Esophagus muscularis mucosa (tissue), 4 donors: ENCODE measurements around the gene ATP1B1. TPM values are rescaled to one million over a fixed set of nuclear protein-coding genes. Genes with fewer than 3 reads are reported as not detected.

Experiments used
- DNase-seq: peaks from one replicate; pipeline ENCODE4 v3.0.0-alpha.2; 2017; ENCODE audit errors: extremely low spot score
- H3K27ac ChIP-seq, 4 donors: fragments of 200-600 bp; sonication (generic); replicated peaks in 1 of 4; 1 replicate in 3 of 4; 2 replicates in 1 of 4; pipeline ENCODE4 v1.5.1; 2016 to 2019; ENCODE audit warnings: mild to moderate bottlenecking in 1 of 4
- H3K27me3 ChIP-seq, 4 donors: fragments of 200-600 bp; sonication (generic); one replicate each; pipeline versions ENCODE4 v1.5.1 to v1.6.0; 2016 to 2019
- H3K36me3 ChIP-seq, 4 donors: fragments of 200-600 bp; sonication (generic); one replicate each; pipeline ENCODE4 v1.5.1; 2016 to 2019
- H3K4me1 ChIP-seq, 4 donors: fragments of 200-600 bp; sonication (generic); one replicate each; pipeline ENCODE4 v1.5.1; 2016 to 2019
- H3K4me3 ChIP-seq, 4 donors: fragments of 200-600 bp; sonication (generic); 1 replicate in 2 of 4; 2 replicates in 2 of 4; pipeline ENCODE4 v1.5.1; 2016 to 2019; ENCODE audit warnings: mild to moderate bottlenecking in 4 of 4, moderate library complexity in 1 of 4
- H3K9me3 ChIP-seq, 4 donors: fragments of 200-600 bp; sonication (generic); 1 replicate in 3 of 4; 2 replicates in 1 of 4; pipeline ENCODE4 v1.5.1; 2016 to 2019
- EP300 ChIP-seq: sonication (generic); formaldehyde crosslinking; IDR thresholded peaks from one replicate; pipeline ENCODE4 v1.6.1; 2017; ENCODE audit warnings: antibody characterized with exemption
- POLR2A ChIP-seq: fragments of 450-650 bp; IDR thresholded peaks from one replicate; pipeline ENCODE4 v1.6.1; 2017; ENCODE audit warnings: antibody characterized with exemption, moderate library complexity, mild to moderate bottlenecking, low read depth
- POLR2AphosphoS5 ChIP-seq, 2 donors: sonication (generic); formaldehyde crosslinking; IDR thresholded peaks; one replicate each; pipeline ENCODE4 v1.6.1; 2017; ENCODE audit warnings: antibody characterized with exemption in 2 of 2
- WGBS: methylation state at CpG from one replicate; pipeline ENCODE4 v1.1.5; 2018; 5-methylcytosine and 5-hydroxymethylcytosine counted together
- intact Hi-C: fragments of 100-400 bp; cut with DNase I; formaldehyde crosslinking; loops from one replicate; pipeline ENCODE4 v1.15.1; 2023
- total RNA-seq, 4 donors: library from RNA; depleted of rRNA; stranded (reverse); fragments of >200 nt; gene quantifications; one replicate each; pipeline versions ENCODE4 v1.1.0 to v1.2.1, GENCODE V29; 2016
- TF ChIP-seq, protein P1 (sequence below), 3 experiments: fragments of 200-600 bp in 2 of 3; fragments of 450-650 bp in 1 of 3; sonication (generic) in 2 of 3; IDR thresholded peaks; one replicate each; pipeline ENCODE4 v1.5.1; 2017 to 2019; ENCODE audit warnings: antibody characterized with exemption in 3 of 3, mild to moderate bottlenecking in 2 of 3, moderate library complexity in 1 of 3

ATP1B1 gene
- total RNA-seq, 4 donors from 2014 or later, result 69.4 to 88.6 (median 78.3) TPM

DNA sequence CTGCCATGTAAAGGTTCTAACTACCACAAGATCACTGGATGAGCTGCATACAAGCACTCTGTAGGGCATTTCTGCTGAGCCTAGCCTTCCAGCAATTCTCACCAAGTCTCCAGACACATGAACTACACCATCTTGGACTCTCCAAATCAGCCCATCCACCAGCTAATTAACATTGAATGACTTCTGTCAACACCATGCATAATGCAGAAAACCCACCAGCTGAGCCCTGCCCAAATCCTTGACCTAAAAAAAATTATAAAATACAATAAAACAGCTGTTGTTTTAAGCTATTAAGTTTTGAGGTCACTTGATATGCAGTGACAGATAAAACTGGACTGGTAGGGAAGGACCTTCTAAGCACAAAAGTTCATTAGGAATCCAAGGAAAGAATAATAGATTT, 44.3 kb upstream of the ATP1B1 start:
- no peaks in the 10 kb centered on the region for H3K36me3 ChIP-seq
- peaks cover 0 to 6% (median 0%) of the 10 kb centered on the region in 4 donors for H3K4me1 ChIP-seq
- intact Hi-C loops, result no loop called here
- no peaks in the 10 kb centered on the region for H3K27me3 ChIP-seq
- H3K9me3 ChIP-seq, result peaks cover 0 to 14% (median 2%) of the 10 kb centered on the region in 4 donors
- H3K27ac ChIP-seq, result no peak overlapping the region
- no peak overlapping the region for H3K4me3 ChIP-seq
- TF ChIP-seq EP300, result no peak
- TF ChIP-seq POLR2AphosphoS5 (IDR thresholded peaks at IDR 0.05), result no peak
- TF ChIP-seq, protein P1, sequence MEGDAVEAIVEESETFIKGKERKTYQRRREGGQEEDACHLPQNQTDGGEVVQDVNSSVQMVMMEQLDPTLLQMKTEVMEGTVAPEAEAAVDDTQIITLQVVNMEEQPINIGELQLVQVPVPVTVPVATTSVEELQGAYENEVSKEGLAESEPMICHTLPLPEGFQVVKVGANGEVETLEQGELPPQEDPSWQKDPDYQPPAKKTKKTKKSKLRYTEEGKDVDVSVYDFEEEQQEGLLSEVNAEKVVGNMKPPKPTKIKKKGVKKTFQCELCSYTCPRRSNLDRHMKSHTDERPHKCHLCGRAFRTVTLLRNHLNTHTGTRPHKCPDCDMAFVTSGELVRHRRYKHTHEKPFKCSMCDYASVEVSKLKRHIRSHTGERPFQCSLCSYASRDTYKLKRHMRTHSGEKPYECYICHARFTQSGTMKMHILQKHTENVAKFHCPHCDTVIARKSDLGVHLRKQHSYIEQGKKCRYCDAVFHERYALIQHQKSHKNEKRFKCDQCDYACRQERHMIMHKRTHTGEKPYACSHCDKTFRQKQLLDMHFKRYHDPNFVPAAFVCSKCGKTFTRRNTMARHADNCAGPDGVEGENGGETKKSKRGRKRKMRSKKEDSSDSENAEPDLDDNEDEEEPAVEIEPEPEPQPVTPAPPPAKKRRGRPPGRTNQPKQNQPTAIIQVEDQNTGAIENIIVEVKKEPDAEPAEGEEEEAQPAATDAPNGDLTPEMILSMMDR (IDR thresholded peaks at IDR 0.05), result no peak
- no peak for TF ChIP-seq POLR2A
- DNase-seq, result peak; percentile 39

DNA sequence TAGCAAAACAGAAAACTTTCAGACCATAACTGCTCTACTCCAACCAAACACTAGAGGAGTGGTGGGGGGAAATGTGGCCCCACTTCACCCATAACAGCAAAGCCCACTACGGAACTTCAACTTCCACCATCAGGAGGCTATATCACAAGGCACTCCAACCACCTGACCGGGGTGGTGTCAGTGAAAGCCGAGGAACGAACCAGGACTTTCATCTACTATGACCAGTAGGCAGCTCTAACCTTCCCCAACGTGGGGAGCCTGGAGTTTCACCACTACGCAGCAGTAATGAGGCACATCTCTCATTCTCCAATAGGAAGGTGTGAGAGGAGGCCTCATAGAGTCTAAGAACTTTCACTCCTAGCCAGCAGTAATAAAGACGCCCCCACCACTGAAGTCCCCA, 42.4 kb upstream of the ATP1B1 start:
- no peaks in the 10 kb centered on the region for H3K27me3 ChIP-seq
- H3K27ac ChIP-seq, result no peak overlapping the region
- H3K36me3 ChIP-seq, result no peaks in the 10 kb centered on the region
- TF ChIP-seq POLR2A (no peak), EP300 (no peak), POLR2AphosphoS5 (IDR thresholded peaks at IDR 0.05) (no peak)
- TF ChIP-seq, protein P1 (IDR thresholded peaks at IDR 0.05), result no peak
- H3K4me3 ChIP-seq, result no peak overlapping the region
- WGBS, result 86% methylated on average over 7 of the region's 7 CpGs
- peaks cover 0 to 6% (median 0%) of the 10 kb centered on the region in 4 donors for H3K4me1 ChIP-seq
- intact Hi-C loops, result no loop called here
- H3K9me3 ChIP-seq, result peaks cover 0 to 16% (median 3%) of the 10 kb centered on the region in 4 donors
- DNase-seq, result peak; percentile 55

DNA sequence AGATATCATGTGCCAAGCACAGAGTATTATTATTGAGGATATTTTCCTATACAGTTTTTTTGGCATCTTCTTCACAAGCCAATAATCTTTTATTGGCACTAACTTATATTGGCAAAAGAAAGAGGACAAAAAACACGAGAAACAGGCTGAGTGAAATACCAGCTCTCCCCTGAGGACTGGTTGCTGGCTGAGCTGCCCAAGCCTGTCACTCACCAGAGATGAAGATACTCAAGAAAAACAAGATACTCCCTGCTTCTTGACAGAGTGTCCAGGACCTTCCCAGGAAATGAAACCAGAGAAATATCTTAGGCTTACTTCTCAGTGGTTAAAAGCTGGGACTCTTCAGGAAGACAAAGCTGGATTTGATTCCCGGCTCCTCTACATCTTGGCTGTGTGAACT, 35.9 kb upstream of the ATP1B1 start:
- 62% methylated on average over 2 of the region's 2 CpGs for WGBS
- Histone ChIP-seq H3K4me3 (no peak overlapping the region), H3K27me3 (no peaks in the 10 kb centered on the region), H3K27ac (no peak overlapping the region), H3K36me3 (no peaks in the 10 kb centered on the region), H3K9me3 (peaks cover 0 to 9% (median 3%) of the 10 kb centered on the region in 4 donors), H3K4me1 (no peaks in the 10 kb centered on the region)
- TF ChIP-seq POLR2A, result no peak
- TF ChIP-seq POLR2AphosphoS5 (IDR thresholded peaks at IDR 0.05), result no peak
- TF ChIP-seq EP300, result no peak
- TF ChIP-seq, protein P1 (IDR thresholded peaks at IDR 0.05), result no peak
- intact Hi-C loops, result no loop called here
- peak; percentile 29 for DNase-seq

DNA sequence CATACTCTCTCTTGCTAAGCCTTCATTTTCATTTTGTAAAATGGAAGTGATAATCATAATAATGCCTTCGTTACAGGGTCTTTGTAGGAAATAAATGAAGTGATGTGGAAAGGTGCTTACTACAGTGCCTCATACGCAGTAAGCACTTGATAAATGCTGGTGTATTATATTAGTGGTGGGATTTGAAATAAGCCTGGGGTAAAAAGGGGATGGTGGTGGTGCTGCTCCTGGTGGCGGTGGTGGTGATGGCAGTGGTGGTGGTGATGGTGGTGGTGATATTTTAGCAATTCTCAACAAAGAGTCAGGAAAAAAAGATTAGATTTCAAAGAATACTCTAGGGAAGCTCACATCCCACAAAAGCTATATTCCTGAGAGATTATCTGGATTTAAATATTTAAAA, 35.5 kb upstream of the ATP1B1 start:
- DNase-seq, result no peak
- TF ChIP-seq POLR2A, result no peak
- intact Hi-C loops, result no loop called here
- Histone ChIP-seq H3K27me3 (no peaks in the 10 kb centered on the region), H3K9me3 (peaks cover 0 to 9% (median 3%) of the 10 kb centered on the region in 4 donors), H3K4me3 (no peak overlapping the region), H3K4me1 (no peaks in the 10 kb centered on the region), H3K36me3 (no peaks in the 10 kb centered on the region), H3K27ac (no peak overlapping the region)
- WGBS, result 85% methylated on average over 3 of the region's 3 CpGs

DNA sequence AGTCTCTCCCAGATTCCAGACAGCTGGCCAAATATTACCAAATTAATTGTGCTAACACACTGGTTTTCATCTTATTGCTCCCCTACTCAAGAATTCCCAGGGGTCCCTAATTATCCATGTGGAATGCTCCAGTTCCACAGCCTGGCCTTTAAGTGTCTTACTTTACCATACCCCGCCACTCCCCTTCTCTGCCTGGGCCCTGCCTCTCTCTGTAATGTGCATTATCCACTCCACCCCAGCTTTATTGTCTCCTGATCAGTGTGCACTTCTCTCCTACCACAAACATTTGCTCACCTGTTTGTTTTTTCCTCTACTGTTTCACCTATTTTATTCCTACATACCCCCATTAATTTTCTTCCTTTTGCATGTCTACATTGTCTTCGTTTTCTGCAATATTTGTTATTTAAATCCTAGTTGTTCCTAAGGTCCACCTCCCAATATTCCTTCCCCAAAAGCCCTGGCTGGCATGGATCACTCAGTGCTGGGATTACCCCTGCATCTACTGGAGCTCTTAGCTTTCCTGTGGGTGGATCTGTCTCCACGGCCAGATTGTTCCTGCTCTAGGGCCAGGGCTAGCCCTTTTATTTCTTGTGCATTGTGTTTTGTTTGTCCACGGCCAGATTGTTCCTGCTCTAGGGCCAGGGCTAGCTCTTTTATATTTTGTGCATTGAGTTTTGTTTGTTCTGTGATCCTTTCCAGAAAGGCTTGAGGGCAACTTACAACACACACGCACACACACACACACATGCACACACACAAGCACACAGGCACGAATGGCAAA, 33.4 kb upstream of the ATP1B1 start:
- intact Hi-C loops, result no loop called here
- H3K4me3 ChIP-seq, result no peak overlapping the region
- 81% methylated on average over 6 of the region's 6 CpGs for WGBS
- H3K36me3 ChIP-seq, result no peaks in the 10 kb centered on the region
- TF ChIP-seq EP300 (no peak), POLR2A (no peak), POLR2AphosphoS5 (IDR thresholded peaks at IDR 0.05) (no peak)
- TF ChIP-seq, protein P1 (IDR thresholded peaks at IDR 0.05), result no peak
- no peaks in the 10 kb centered on the region for H3K27me3 ChIP-seq
- H3K9me3 ChIP-seq, result no peaks in the 10 kb centered on the region
- H3K4me1 ChIP-seq, result no peaks in the 10 kb centered on the region
- no peak overlapping the region for H3K27ac ChIP-seq
- DNase-seq, result peak; percentile 37
